GM12892 (cell line): ENCODE measurements around the gene PHF20.
"Not testable (repeated sequence)": the region's sequence is repeated elsewhere in the genome, so short reads cannot be mapped to it uniquely, and the experiment has no call there.

Experiments
- POLR2A ChIP-seq: IDR thresholded peaks from 2 replicates; pipeline ENCODE4 v1.6.1; 2011; ENCODE audit warnings: low read depth, low read length, control low read depth
- POLR2AphosphoS5 ChIP-seq: IDR thresholded peaks from 2 replicates; pipeline ENCODE4 v1.6.1; 2011; ENCODE audit warnings: low read depth, low read length, control low read depth
- TAF1 ChIP-seq: IDR thresholded peaks from 2 replicates; pipeline ENCODE4 v1.6.1; 2011; ENCODE audit warnings: low read depth, mild to moderate bottlenecking, control low read depth, low read length, borderline replicate concordance

GRCh38 chr20:35744492-35744841 lies 27.3 kb upstream of the PHF20 start:
- not testable (repeated sequence) for TF ChIP-seq TAF1, POLR2AphosphoS5, POLR2A
